Measurements from ENCODE around the gene SLC5A3. TPM values are rescaled to one million over a fixed set of nuclear protein-coding genes. Genes with fewer than 3 reads are reported as not detected.

The SLC5A3 gene
- total RNA-seq = 17.3 and 56.3 TPM in 2 replicates

GRCh38 chr21:34073032-34073748, at the start of gene SLC5A3, which contains the start of gene MRPS6:
SLC5A3 (plus strand) TSS chr21:34073578; CDS start chr21:34095199, 21,621 bp downstream.
MRPS6 (plus strand) TSS chr21:34073578; CDS start chr21:34073701, 123 bp downstream.

Other genes starting within 250 kb of the SLC5A3 start
- 104 and 124 TPM in 2 replicates for gene ATP5PO, start 157.8 kb upstream of the SLC5A3 start, total RNA-seq
- 19.5 and 29.1 TPM in 2 replicates for gene MRPS6, start within 50 bp of the SLC5A3 start, total RNA-seq